ENCODE results near the gene TCF23. TPM values are rescaled to one million over a fixed set of nuclear protein-coding genes. Genes with fewer than 3 reads are reported as not detected.

The TCF23 gene
- polyA plus RNA-seq, 3 donors, result not detected

DNA sequence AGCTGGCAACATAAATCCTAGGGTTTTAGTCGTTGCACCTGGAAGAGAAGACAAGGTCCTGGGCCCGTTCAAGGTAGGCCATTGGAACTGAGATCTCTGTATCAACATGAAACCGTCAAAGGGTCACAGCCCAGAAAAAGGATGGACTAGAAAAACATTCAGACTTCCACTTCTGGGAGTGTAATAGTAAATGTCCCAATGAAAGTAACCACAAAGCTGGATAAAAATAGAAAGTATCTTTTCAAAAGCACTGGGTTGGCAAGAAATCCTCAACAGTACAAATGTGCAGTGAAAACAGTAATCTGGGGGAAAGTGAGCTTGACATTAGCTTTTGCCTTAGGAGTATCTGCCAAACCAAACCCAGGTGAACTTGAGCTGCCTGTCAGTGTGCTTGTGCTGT lies 42.8 kb upstream of the TCF23 start:
- DNase-seq, result no peak
- Histone ChIP-seq H3K4me3 (replicated peaks in 1 of 3; ENCODE audit: low read depth in 2 of 3, low read length in 3 of 3) (no peak overlapping the region), H3K4me2 (replicated peaks; ENCODE audit: extremely low read depth, low read length, poor library complexity, severe bottlenecking) (no peak overlapping the region), H3K36me3 (replicated peaks in 1 of 2; ENCODE audit: control insufficient read depth in 1 of 2, insufficient read depth in 2 of 2, low read length in 2 of 2) (no peaks in the 10 kb centered on the region), H3K27ac (ENCODE audit: low read depth in 1 of 2, low read length in 2 of 2) (no peak overlapping the region), H3K9me3 (replicated peaks in 1 of 2; ENCODE audit: control insufficient read depth in 1 of 2, insufficient read depth in 1 of 2, low read length in 2 of 2) (no peaks in the 10 kb centered on the region), H3K79me2 (ENCODE audit: insufficient read depth, low read length) (no peaks in the 10 kb centered on the region), H2AFZ (ENCODE audit: insufficient read depth, low read depth, low read length, poor library complexity, severe bottlenecking) (no peak overlapping the region), H3K9ac (ENCODE audit: insufficient read depth, low read length, poor library complexity, severe bottlenecking) (no peak overlapping the region), H3K4me1 (ENCODE audit: control insufficient read depth in 1 of 2, insufficient read depth in 2 of 2, low read length in 2 of 2) (no peaks in the 10 kb centered on the region), H3K27me3 (ENCODE audit: control insufficient read depth in 2 of 2, insufficient read depth in 2 of 2, low read length in 2 of 2) (no peaks in the 10 kb centered on the region), H4K20me1 (ENCODE audit: insufficient read depth, low read length) (no peaks in the 10 kb centered on the region)
- peaks cover 0 to 4% (median 4%) of the 10 kb centered on the region in 3 donors for H3K27me3 Mint-ChIP-seq (ENCODE audit: low read depth in 3 of 3)
- no peak overlapping the region for H3K27ac Mint-ChIP-seq
- H3K9me3 Mint-ChIP-seq, result no peaks in the 10 kb centered on the region
- no peaks in the 10 kb centered on the region for H3K36me3 Mint-ChIP-seq
- no peak overlapping the region for H3K4me3 Mint-ChIP-seq
- intact Hi-C loops (cut with micrococcal nuclease), result no loop called here
- TF ChIP-seq, protein P1, sequence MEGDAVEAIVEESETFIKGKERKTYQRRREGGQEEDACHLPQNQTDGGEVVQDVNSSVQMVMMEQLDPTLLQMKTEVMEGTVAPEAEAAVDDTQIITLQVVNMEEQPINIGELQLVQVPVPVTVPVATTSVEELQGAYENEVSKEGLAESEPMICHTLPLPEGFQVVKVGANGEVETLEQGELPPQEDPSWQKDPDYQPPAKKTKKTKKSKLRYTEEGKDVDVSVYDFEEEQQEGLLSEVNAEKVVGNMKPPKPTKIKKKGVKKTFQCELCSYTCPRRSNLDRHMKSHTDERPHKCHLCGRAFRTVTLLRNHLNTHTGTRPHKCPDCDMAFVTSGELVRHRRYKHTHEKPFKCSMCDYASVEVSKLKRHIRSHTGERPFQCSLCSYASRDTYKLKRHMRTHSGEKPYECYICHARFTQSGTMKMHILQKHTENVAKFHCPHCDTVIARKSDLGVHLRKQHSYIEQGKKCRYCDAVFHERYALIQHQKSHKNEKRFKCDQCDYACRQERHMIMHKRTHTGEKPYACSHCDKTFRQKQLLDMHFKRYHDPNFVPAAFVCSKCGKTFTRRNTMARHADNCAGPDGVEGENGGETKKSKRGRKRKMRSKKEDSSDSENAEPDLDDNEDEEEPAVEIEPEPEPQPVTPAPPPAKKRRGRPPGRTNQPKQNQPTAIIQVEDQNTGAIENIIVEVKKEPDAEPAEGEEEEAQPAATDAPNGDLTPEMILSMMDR (IDR thresholded peaks at IDR 0.05), result no peak
- H3K4me1 Mint-ChIP-seq, result no peaks in the 10 kb centered on the region
- WGBS (ENCODE audit: insufficient coverage), result 80% methylated on average over 1 of the region's 3 CpGs

DNA sequence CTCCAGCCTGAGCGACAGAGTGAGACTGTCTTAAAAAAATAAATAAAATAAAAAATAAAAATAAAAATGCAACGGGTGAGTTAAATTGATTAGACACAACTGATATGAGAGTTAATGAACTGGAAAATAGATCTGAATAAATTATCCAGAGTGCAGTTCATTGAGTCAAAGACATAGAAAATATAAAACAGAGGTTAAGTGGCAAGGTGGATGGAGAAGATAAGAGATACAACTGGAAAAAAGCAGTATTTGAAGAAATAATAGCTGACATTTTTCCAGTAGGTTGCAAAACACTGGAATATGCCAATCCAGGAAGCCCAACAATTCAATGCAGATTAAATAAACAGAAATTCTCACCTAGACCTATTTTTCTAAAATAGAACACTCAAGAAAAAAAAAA lies 40.6 kb upstream of the TCF23 start:
- H3K79me2 ChIP-seq (ENCODE audit: insufficient read depth, low read length), result no peaks in the 10 kb centered on the region
- Mint-ChIP-seq H3K4me3 (no peak overlapping the region), H3K27ac (no peak overlapping the region), H3K9me3 (no peaks in the 10 kb centered on the region), H3K36me3 (no peaks in the 10 kb centered on the region), H3K4me1 (no peaks in the 10 kb centered on the region), H3K27me3 (ENCODE audit: low read depth in 3 of 3) (peaks cover 0 to 4% (median 4%) of the 10 kb centered on the region in 3 donors)
- no peaks in the 10 kb centered on the region for H3K9me3 ChIP-seq (replicated peaks in 1 of 2; ENCODE audit: control insufficient read depth in 1 of 2, insufficient read depth in 1 of 2, low read length in 2 of 2)
- no peak overlapping the region for H2AFZ ChIP-seq (ENCODE audit: insufficient read depth, low read depth, low read length, poor library complexity, severe bottlenecking)
- H3K27me3 ChIP-seq (ENCODE audit: control insufficient read depth in 2 of 2, insufficient read depth in 2 of 2, low read length in 2 of 2), result no peaks in the 10 kb centered on the region
- no peak for DNase-seq
- no peak overlapping the region for H3K4me2 ChIP-seq (replicated peaks; ENCODE audit: extremely low read depth, low read length, poor library complexity, severe bottlenecking)
- H3K4me1 ChIP-seq (ENCODE audit: control insufficient read depth in 1 of 2, insufficient read depth in 2 of 2, low read length in 2 of 2), result no peaks in the 10 kb centered on the region
- WGBS (ENCODE audit: insufficient coverage), result no CpG with 5 or more reads among the region's 2 CpGs
- H3K4me3 ChIP-seq (replicated peaks in 1 of 3; ENCODE audit: low read depth in 2 of 3, low read length in 3 of 3), result no peak overlapping the region
- H3K36me3 ChIP-seq (replicated peaks in 1 of 2; ENCODE audit: control insufficient read depth in 1 of 2, insufficient read depth in 2 of 2, low read length in 2 of 2), result no peaks in the 10 kb centered on the region
- TF ChIP-seq, protein P1 (IDR thresholded peaks at IDR 0.05), result no peak
- no peaks in the 10 kb centered on the region for H4K20me1 ChIP-seq (ENCODE audit: insufficient read depth, low read length)
- H3K9ac ChIP-seq (ENCODE audit: insufficient read depth, low read length, poor library complexity, severe bottlenecking), result no peak overlapping the region
- intact Hi-C loops (cut with micrococcal nuclease), result no loop called here
- no peak overlapping the region for H3K27ac ChIP-seq (ENCODE audit: low read depth in 1 of 2, low read length in 2 of 2)
